Measurements from ENCODE around the gene RBM43. TPM values are rescaled to one million over a fixed set of nuclear protein-coding genes. Genes with fewer than 3 reads are reported as not detected.
A peak's percentile ranks its signal among the peaks of the same experiment; 100 is the strongest.

RBM43 gene
- total RNA-seq, 1 donor from 2014 or later, result 4.8 TPM

GRCh38 chr2:151292141-151292540 is 30.5 kb upstream of the RBM43 start:
- Mint-ChIP-seq H3K9me3 (no peaks in the 10 kb centered on the region), H3K36me3 (ENCODE audit: low read depth) (peaks cover 11% of the 10 kb centered on the region), H3K4me1 (peaks cover 24% of the 10 kb centered on the region), H3K4me3 (no peak overlapping the region), H3K27ac (no peak overlapping the region), H3K27me3 (no peaks in the 10 kb centered on the region)
- CTCF ChIA-PET, result no interaction called here
- no peak for DNase-seq
- POLR2A ChIA-PET, result interaction anchor here (0.7 kb wide), 1 partner anchor 118 kb away, joined by 4 read pairs; the partner anchor contains the start of gene RIF1
- no peak for ATAC-seq (ENCODE audit: low read depth)
- TF ChIP-seq CTCF (IDR thresholded peaks at IDR 0.05), result no peak
- intact Hi-C loops (cut with micrococcal nuclease), result loop anchor here (10.0 kb wide), 1 partner anchor 1043 kb away; the partner anchor contains the start of gene FMNL2

- Mint-ChIP-seq H3K36me3 (ENCODE audit: low read depth) (peaks cover 11% of the 10 kb centered on the region), H3K4me3 (no peak overlapping the region), H3K4me1 (peaks cover 32% of the 10 kb centered on the region), H3K27me3 (no peaks in the 10 kb centered on the region), H3K27ac (peak overlapping the region; percentile 94), H3K9me3 (no peaks in the 10 kb centered on the region)
- no peak for TF ChIP-seq CTCF (IDR thresholded peaks at IDR 0.05)
- ATAC-seq (ENCODE audit: low read depth), result no peak
- intact Hi-C loops (cut with micrococcal nuclease), result loop anchor here (10.0 kb wide), 1 partner anchor 1044 kb away; the partner anchor contains the start of gene FMNL2
- no peak for DNase-seq
- CTCF ChIA-PET, result no interaction called here
- POLR2A ChIA-PET, result interaction anchor here (3.4 to 3.5 kb wide), 2 partner anchors 30 to 118 kb away, joined by 37 to 74 read pairs; partner anchors contain the start of genes RBM43 and RIF1
Measured at GRCh38 chr2:151291224-151291623, 29.6 kb upstream of the RBM43 start.

- POLR2A ChIA-PET, result interaction anchor here (0.7 to 3.5 kb wide), 8 partner anchors 8 to 1704 kb away, joined by 3 to 74 read pairs (median 10); partner anchors contain the start of genes PRPF40A, RBM43 and RIF1
- peak overlapping the region; percentile 94 for H3K27ac Mint-ChIP-seq
- no peaks in the 10 kb centered on the region for H3K27me3 Mint-ChIP-seq
- ATAC-seq (ENCODE audit: low read depth) (peak; percentile 4), DNase-seq (no peak)
- peak overlapping the region; percentile 85 for H3K4me3 Mint-ChIP-seq
- no peak for TF ChIP-seq CTCF (IDR thresholded peaks at IDR 0.05)
- H3K9me3 Mint-ChIP-seq, result no peaks in the 10 kb centered on the region
- H3K4me1 Mint-ChIP-seq, result peaks cover 40% of the 10 kb centered on the region
- CTCF ChIA-PET, result no interaction called here
- H3K36me3 Mint-ChIP-seq (ENCODE audit: low read depth), result peaks cover 11% of the 10 kb centered on the region
- intact Hi-C loops (cut with micrococcal nuclease), result loop anchor here (1.0 to 10.0 kb wide), 8 partner anchors 8 to 1703 kb away; partner anchors contain the start of genes ARL5A, ARL6IP6, FMNL2 and MMADHC
Measured at GRCh38 chr2:151289972-151290866, 28.6 kb upstream of the RBM43 start.

- H3K27ac Mint-ChIP-seq, result peak overlapping the region; percentile 94
- H3K36me3 Mint-ChIP-seq (ENCODE audit: low read depth), result peaks cover 16% of the 10 kb centered on the region
- ATAC-seq (ENCODE audit: low read depth) (no peak), DNase-seq (no peak)
- peak overlapping the region; percentile 85 for H3K4me3 Mint-ChIP-seq
- H3K9me3 Mint-ChIP-seq, result no peaks in the 10 kb centered on the region
- no peaks in the 10 kb centered on the region for H3K27me3 Mint-ChIP-seq
- intact Hi-C loops (cut with micrococcal nuclease), result loop anchor here (5.0 kb wide), 2 partner anchors 540 to 1430 kb away; partner anchors contain the start of genes ARL5A, ARL6IP6 and PRPF40A
- CTCF ChIA-PET, result interaction anchor here (1.2 kb wide), 1 partner anchor 122 kb away, joined by 3 read pairs; the partner anchor contains the start of gene RIF1
- POLR2A ChIA-PET, result interaction anchor here (0.6 to 3.5 kb wide), 4 partner anchors 18 to 1696 kb away, joined by 3 to 74 read pairs (median 26); partner anchors contain the start of genes RBM43 and RIF1
- peaks cover 47% of the 10 kb centered on the region for H3K4me1 Mint-ChIP-seq
- no peak for TF ChIP-seq CTCF (IDR thresholded peaks at IDR 0.05)
Measured at GRCh38 chr2:151287513-151288250, 26.0 kb upstream of the RBM43 start.
